Stomach smooth muscle (tissue), 2 donors: Measurements from ENCODE around the gene DBX2.
"Not testable (repeated sequence)": the region's sequence is repeated elsewhere in the genome, so short reads cannot be mapped to it uniquely, and the experiment has no call there.

Experiments
- H3K27ac ChIP-seq: one replicate; pipeline ENCODE4 v1.7.0; 2013; ENCODE audit warnings: mild to moderate bottlenecking, low read length, inconsistent platforms
- H3K27me3 ChIP-seq, 2 donors: one replicate each; pipeline ENCODE4 v1.7.0; 2013; ENCODE audit warnings: low read length in 2 of 2; ENCODE audit not compliant: insufficient read depth in 2 of 2, control insufficient read depth in 1 of 2
- H3K36me3 ChIP-seq, 2 donors: one replicate each; pipeline ENCODE4 v1.7.0; 2013; ENCODE audit warnings: low read length in 2 of 2; ENCODE audit not compliant: control insufficient read depth in 2 of 2, insufficient read depth in 2 of 2
- H3K4me1 ChIP-seq: one replicate; pipeline ENCODE4 v1.7.0; 2013; ENCODE audit warnings: low read length; ENCODE audit not compliant: control insufficient read depth, insufficient read depth
- H3K4me3 ChIP-seq, 2 donors: one replicate each; pipeline ENCODE4 v1.7.0; 2013; ENCODE audit warnings: low read length in 2 of 2
- H3K9ac ChIP-seq, 2 donors: one replicate each; pipeline ENCODE4 v1.7.0; 2013; ENCODE audit warnings: low read length in 2 of 2, mild to moderate bottlenecking in 1 of 2
- H3K9me3 ChIP-seq, 2 donors: one replicate each; pipeline ENCODE4 v1.7.0; 2013; ENCODE audit warnings: low read length in 2 of 2; ENCODE audit not compliant: control insufficient read depth in 2 of 2
- donor health status: healthy.
- donor health status: Pancreatic carcinoma.

DBX2 gene

GRCh38 chr12:45010059-45010458, 40.8 kb downstream of the DBX2 start:
- Histone ChIP-seq H3K9ac (no peak overlapping the region), H3K27ac (no peak overlapping the region), H3K27me3 (no peaks in the 10 kb centered on the region), H3K9me3 (no peaks in the 10 kb centered on the region), H3K4me1 (no peaks in the 10 kb centered on the region), H3K36me3 (no peaks in the 10 kb centered on the region), H3K4me3 (no peak overlapping the region)

GRCh38 chr12:45008211-45008610, 42.7 kb downstream of the DBX2 start:
- Histone ChIP-seq H3K9me3 (no peaks in the 10 kb centered on the region), H3K9ac (no peak overlapping the region), H3K36me3 (no peaks in the 10 kb centered on the region), H3K27ac (no peak overlapping the region), H3K4me1 (no peaks in the 10 kb centered on the region), H3K27me3 (no peaks in the 10 kb centered on the region), H3K4me3 (no peak overlapping the region)

GRCh38 chr12:44999355-44999754, 51.5 kb downstream of the DBX2 start:
- Histone ChIP-seq H3K36me3 (no peaks in the 10 kb centered on the region), H3K4me1 (no peaks in the 10 kb centered on the region), H3K9me3 (no peaks in the 10 kb centered on the region), H3K27me3 (no peaks in the 10 kb centered on the region), H3K4me3 (no peak overlapping the region), H3K9ac (no peak overlapping the region), H3K27ac (no peak overlapping the region)

DNA sequence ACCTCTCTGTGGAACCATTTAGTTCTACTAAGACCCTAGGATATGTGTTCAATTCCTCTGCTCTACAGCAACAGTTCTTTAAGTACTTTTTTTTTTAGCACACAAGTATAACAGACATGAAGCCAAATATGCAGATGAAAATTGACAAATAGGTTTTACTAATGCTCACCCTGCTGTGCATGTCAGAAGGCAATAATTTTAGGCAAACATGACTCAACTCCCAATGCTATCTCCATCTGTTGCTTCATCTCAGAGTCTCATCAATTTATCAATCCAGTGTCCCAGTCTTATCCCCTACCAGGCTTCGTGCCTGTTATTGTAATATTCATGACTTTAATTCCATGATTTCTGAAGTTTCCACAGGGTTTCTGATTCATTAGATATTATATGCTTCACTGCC, 57.7 kb downstream of the DBX2 start:
- Histone ChIP-seq H3K27ac (no peak overlapping the region), H3K9ac (no peak overlapping the region)

DNA sequence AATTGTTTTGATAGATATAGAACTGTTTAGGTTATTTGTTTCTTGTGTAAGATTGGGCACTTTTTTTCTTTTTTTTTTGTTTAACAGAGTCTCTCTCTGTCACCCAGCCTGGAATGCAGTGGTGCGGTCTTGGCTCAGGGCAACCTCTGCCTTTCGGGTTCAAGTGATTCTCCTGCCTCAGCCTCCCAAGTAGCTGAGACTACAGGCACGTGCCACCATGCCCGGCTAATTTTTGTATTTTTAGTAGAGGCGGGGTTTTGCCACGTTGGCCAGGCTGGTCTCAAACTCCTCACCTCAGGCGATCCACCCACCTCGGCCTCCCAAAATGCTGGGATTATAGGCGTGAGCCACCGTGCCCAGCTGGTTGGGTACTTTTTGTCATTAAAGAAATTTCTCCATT, 66.0 kb downstream of the DBX2 start:
- H3K4me3 ChIP-seq, H3K27me3 ChIP-seq, H3K36me3 ChIP-seq, H3K27ac ChIP-seq, H3K9me3 ChIP-seq, H3K4me1 ChIP-seq, H3K9ac ChIP-seq: not testable (repeated sequence)

More for the DNA sequence above, 57.7 kb downstream of the DBX2 start:
- H3K27me3 ChIP-seq, result no peaks in the 10 kb centered on the region
- H3K4me1 ChIP-seq, result no peaks in the 10 kb centered on the region
- no peaks in the 10 kb centered on the region for H3K9me3 ChIP-seq
- no peaks in the 10 kb centered on the region for H3K36me3 ChIP-seq
- no peak overlapping the region for H3K4me3 ChIP-seq

- Histone ChIP-seq H3K9me3 (no peaks in the 10 kb centered on the region), H3K27me3 (no peaks in the 10 kb centered on the region), H3K27ac (no peak overlapping the region), H3K36me3 (no peaks in the 10 kb centered on the region), H3K4me1 (no peaks in the 10 kb centered on the region), H3K9ac (no peak overlapping the region), H3K4me3 (no peak overlapping the region)
These were observed 71.0 kb downstream of the DBX2 start for GRCh38 chr12:44979918-44980317.

- Histone ChIP-seq H3K4me3 (no peak overlapping the region), H3K9ac (no peak overlapping the region)
These were observed 74.7 kb downstream of the DBX2 start for GRCh38 chr12:44976246-44976645.

GRCh38 chr12:44972746-44973421, 78.0 kb downstream of the DBX2 start:
- Histone ChIP-seq H3K4me1 (no peaks in the 10 kb centered on the region), H3K4me3 (no peak overlapping the region), H3K36me3 (no peaks in the 10 kb centered on the region), H3K9me3 (no peaks in the 10 kb centered on the region), H3K9ac (no peak overlapping the region), H3K27ac (no peak overlapping the region), H3K27me3 (no peaks in the 10 kb centered on the region)

More at GRCh38 chr12:44976246-44976645, 74.7 kb downstream of the DBX2 start:
- Histone ChIP-seq H3K27me3 (no peaks in the 10 kb centered on the region), H3K4me1 (no peaks in the 10 kb centered on the region), H3K9me3 (no peaks in the 10 kb centered on the region), H3K27ac (no peak overlapping the region), H3K36me3 (no peaks in the 10 kb centered on the region)

DNA sequence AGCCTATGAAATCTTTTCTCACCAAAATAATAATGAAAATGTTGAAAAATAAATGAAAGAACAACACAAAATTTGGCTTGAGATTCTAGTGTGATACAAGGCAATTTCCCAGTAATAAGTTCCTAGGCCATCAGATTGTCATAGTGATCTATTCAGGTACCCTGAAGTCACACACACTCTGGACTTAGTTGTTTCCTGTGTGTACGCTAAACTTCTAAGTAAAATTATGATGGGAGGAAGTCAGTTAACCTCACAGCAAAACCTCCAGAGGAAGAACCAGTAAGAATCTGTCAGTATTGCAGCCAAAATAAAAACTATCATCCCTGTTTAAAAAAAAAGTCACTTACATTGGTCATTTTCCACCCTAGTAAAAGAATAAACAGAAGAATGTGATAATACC, 81.9 kb downstream of the DBX2 start:
- Histone ChIP-seq H3K9ac (no peak overlapping the region), H3K36me3 (no peaks in the 10 kb centered on the region), H3K9me3 (peaks cover 0 to 3% of the 10 kb centered on the region in 2 donors), H3K4me3 (no peak overlapping the region), H3K27me3 (no peaks in the 10 kb centered on the region), H3K27ac (no peak overlapping the region), H3K4me1 (no peaks in the 10 kb centered on the region)
